H1 (cell line): ENCODE results near the gene ZNF213. TPM values are rescaled to one million over a fixed set of nuclear protein-coding genes. Genes with fewer than 3 reads are reported as not detected.
A peak's percentile ranks its signal among the peaks of the same experiment; 100 is the strongest.

Experiments
- CTCF ChIA-PET: fragments of 300-600 bp; sonication (Branson Sonifier 250); formaldehyde crosslinking; loops from one replicate; lab custom pipeline; 2021; ENCODE audit not compliant: partially characterized antibody; lab: Charles Lee
- POLR2A ChIA-PET: fragments of 300-600 bp; sonication (Branson Sonifier 250); formaldehyde crosslinking; loops from one replicate; lab custom pipeline; 2021; ENCODE audit warnings: inconsistent platforms; ENCODE audit not compliant: partially characterized antibody; lab: Charles Lee
- DNase-seq, 2 experiments: peaks; one replicate each; pipeline versions ENCODE4 v3.0.0 to v3.0.0-alpha.2; 2010 to 2022; ENCODE audit warnings: low spot score in 2 of 2, low read depth in 1 of 2, mixed read lengths in 1 of 2
- FAIRE-seq: peaks from 2 replicates; lab custom pipeline; 2011; peaks lifted over from hg19 to GRCh38; lab: Jason Lieb, UNC
- H2AFZ ChIP-seq: 2 replicates; pipeline ENCODE4 v1.8.1; 2012; ENCODE audit warnings: low read length, inconsistent platforms
- H2AK5ac ChIP-seq: 2 replicates; pipeline ENCODE4 v1.6.1; 2013; ENCODE audit warnings: low read depth, low read length
- H2BK120ac ChIP-seq: replicated peaks from 2 replicates; pipeline ENCODE3; 2013; ENCODE audit warnings: low read depth, low read length, inconsistent platforms
- H2BK12ac ChIP-seq: 2 replicates; pipeline ENCODE4 v1.6.1; 2013; ENCODE audit warnings: low read depth, low read length
- H2BK15ac ChIP-seq: 2 replicates; pipeline ENCODE4 v1.6.1; 2013; ENCODE audit warnings: low read length
- H2BK20ac ChIP-seq: 2 replicates; pipeline ENCODE4 v1.6.1; 2013; ENCODE audit warnings: low read length
- H2BK5ac ChIP-seq: 2 replicates; pipeline ENCODE4 v1.6.1; 2013; ENCODE audit warnings: low read depth, low read length
- H3K14ac ChIP-seq: 2 replicates; pipeline ENCODE4 v1.6.1; 2013; ENCODE audit warnings: inconsistent platforms; ENCODE audit not compliant: insufficient read length
- H3K18ac ChIP-seq: 2 replicates; pipeline ENCODE4 v1.6.1; 2013; ENCODE audit warnings: low read length; ENCODE audit errors: extremely low read depth
- H3K23ac ChIP-seq: 2 replicates; pipeline ENCODE4 v1.6.1; 2013; ENCODE audit warnings: inconsistent platforms; ENCODE audit not compliant: insufficient read length
- H3K23me2 ChIP-seq: 2 replicates; pipeline ENCODE4 v1.6.1; 2013; ENCODE audit warnings: low read depth, low read length
- H3K27ac ChIP-seq: 2 replicates; pipeline ENCODE4 v1.6.1; 2011; ENCODE audit warnings: low read depth, low read length, inconsistent platforms
- H3K27me3 ChIP-seq, 4 experiments: replicated peaks in 1 of 4; 1 replicate in 1 of 4; 2 replicates in 3 of 4; pipeline versions ENCODE4 v1.6.1 to v1.8.1; 2011 to 2013; ENCODE audit warnings: low read length in 3 of 4, mild to moderate bottlenecking in 3 of 4, inconsistent platforms in 2 of 4, mixed read lengths in 2 of 4, moderate library complexity in 1 of 4; ENCODE audit not compliant: control insufficient read depth in 3 of 4, insufficient read depth in 3 of 4; ENCODE audit errors: extremely low read depth in 1 of 4
- H3K36me3 ChIP-seq, 4 experiments: 2 replicates each; pipeline versions ENCODE4 v1.6.1 to v1.8.1; 2011 to 2013; ENCODE audit warnings: mild to moderate bottlenecking in 4 of 4, low read length in 3 of 4, moderate library complexity in 2 of 4, control low read depth in 1 of 4, inconsistent platforms in 1 of 4; ENCODE audit not compliant: insufficient read depth in 4 of 4, control insufficient read depth in 2 of 4
- H3K4ac ChIP-seq: replicated peaks from 2 replicates; pipeline ENCODE3; 2013; ENCODE audit warnings: low read length, low read depth, mixed read lengths, inconsistent platforms; ENCODE audit not compliant: insufficient read length
- H3K4me1 ChIP-seq, 4 experiments: replicated peaks in 1 of 4; 1 replicate in 1 of 4; 2 replicates in 3 of 4; pipeline versions ENCODE4 v1.6.1 to v1.8.1; 2011 to 2013; ENCODE audit warnings: low read length in 3 of 4, inconsistent platforms in 2 of 4, mixed read lengths in 1 of 4; ENCODE audit not compliant: insufficient read depth in 4 of 4, control insufficient read depth in 3 of 4
- H3K4me2 ChIP-seq, 2 experiments: 2 replicates each; pipeline versions ENCODE4 v1.6.1 to v1.8.1; 2011 to 2013; ENCODE audit warnings: low read depth in 2 of 2, low read length in 2 of 2, control low read depth in 1 of 2, inconsistent platforms in 1 of 2, mild to moderate bottlenecking in 1 of 2; ENCODE audit not compliant: insufficient read depth in 1 of 2
- H3K4me3 ChIP-seq, 4 experiments: fragments of 200-600, 300-600 bp in 1 of 4; sonication (generic), shearing (Covaris generic), sonication (Bioruptor Twin) in 1 of 4; 2 replicates each; pipeline versions ENCODE4 v1.5.1 to v1.8.1; 2011 to 2016; ENCODE audit warnings: low read length in 4 of 4, low read depth in 3 of 4, control low read depth in 2 of 4, inconsistent platforms in 2 of 4, mild to moderate bottlenecking in 2 of 4, mixed read lengths in 1 of 4, moderate library complexity in 1 of 4; ENCODE audit not compliant: insufficient read depth in 2 of 4; ENCODE audit errors: extremely low read depth in 1 of 4
- H3K56ac ChIP-seq: replicated peaks from 2 replicates; pipeline ENCODE3; 2013; ENCODE audit warnings: low read depth, mild to moderate bottlenecking, mixed read lengths, low read length, inconsistent platforms; ENCODE audit not compliant: insufficient read length
- H3K79me1 ChIP-seq: 2 replicates; pipeline ENCODE4 v1.6.1; 2013; ENCODE audit warnings: low read depth, low read length, control low read depth
- H3K79me2 ChIP-seq, 2 experiments: 2 replicates each; pipeline versions ENCODE4 v1.6.1 to v1.8.1; 2012 to 2013; ENCODE audit warnings: low read length in 2 of 2, mild to moderate bottlenecking in 2 of 2, inconsistent platforms in 1 of 2; ENCODE audit not compliant: insufficient read depth in 2 of 2, control insufficient read depth in 1 of 2
- H3K9ac ChIP-seq, 4 experiments: replicated peaks in 1 of 4; 1 replicate in 1 of 4; 2 replicates in 3 of 4; pipeline versions ENCODE4 v1.6.1 to v1.8.1; 2011 to 2013; ENCODE audit warnings: low read depth in 3 of 4, low read length in 3 of 4, control low read depth in 2 of 4, mild to moderate bottlenecking in 2 of 4, moderate library complexity in 2 of 4, inconsistent platforms in 1 of 4; ENCODE audit errors: extremely low read depth in 1 of 4
- H3K9me3 ChIP-seq, 2 experiments: 2 replicates each; pipeline versions ENCODE4 v1.6.1 to v1.8.1; 2012 to 2013; ENCODE audit warnings: mild to moderate bottlenecking in 2 of 2, moderate library complexity in 2 of 2, control low read depth in 1 of 2, inconsistent platforms in 1 of 2, low read depth in 1 of 2, low read length in 1 of 2, mixed read lengths in 1 of 2; ENCODE audit not compliant: insufficient read depth in 2 of 2
- H4K20me1 ChIP-seq, 2 experiments: replicated peaks in 1 of 2; 2 replicates each; pipeline versions ENCODE3 to v1.8.1; 2011 to 2013; ENCODE audit warnings: inconsistent platforms in 2 of 2, low read length in 2 of 2, mild to moderate bottlenecking in 1 of 2; ENCODE audit not compliant: insufficient read depth in 2 of 2, control insufficient read depth in 1 of 2
- H4K5ac ChIP-seq: 2 replicates; pipeline ENCODE4 v1.6.1; 2013; ENCODE audit warnings: low read length, low read depth, mixed read lengths, inconsistent platforms; ENCODE audit not compliant: insufficient read length
- H4K8ac ChIP-seq: 2 replicates; pipeline ENCODE4 v1.8.0; 2013; ENCODE audit warnings: mild to moderate bottlenecking, moderate library complexity, low read length, inconsistent platforms; ENCODE audit not compliant: insufficient read depth; ENCODE audit errors: extremely low read depth
- H4K91ac ChIP-seq: replicated peaks from 2 replicates; pipeline ENCODE3; 2013; ENCODE audit warnings: low read length, mixed read lengths, inconsistent platforms; ENCODE audit not compliant: insufficient read length
- BRCA1 ChIP-seq: IDR thresholded peaks from 2 replicates; pipeline ENCODE4 v1.6.1; 2012; ENCODE audit warnings: low read depth, low read length, improper control_type of control experiment
- CHD2 ChIP-seq: IDR thresholded peaks from 2 replicates; pipeline ENCODE4 v1.6.1; 2012; ENCODE audit warnings: low read length, improper control_type of control experiment
- SIRT6 ChIP-seq: IDR thresholded peaks from one replicate; pipeline ENCODE4 v1.7.1; 2012; ENCODE audit warnings: low read length, inconsistent platforms
- SRF ChIP-seq: IDR thresholded peaks from 2 replicates; pipeline ENCODE4 v1.6.1; 2011; ENCODE audit warnings: mild to moderate bottlenecking, low read depth, low read length, moderate library complexity
- SUZ12 ChIP-seq: fragments of 200-600 bp; sonication (generic); IDR thresholded peaks from 2 replicates; pipeline ENCODE4 v1.6.1; 2012; ENCODE audit warnings: mild to moderate bottlenecking, inconsistent platforms, low read length, moderate library complexity, mixed read lengths
- WGBS, 2 experiments: shearing (Covaris generic) in 1 of 2; methylation state at CpG; one replicate each; pipeline versions ENCODE4 v1.1.6 to v1.1.7; 2013 to 2015; ENCODE audit warnings: low lambda C conversion rate in 2 of 2, mixed read lengths in 2 of 2, inconsistent platforms in 1 of 2, low coverage in 1 of 2, missing lambda C conversion rate in 1 of 2; ENCODE audit not compliant: insufficient replicate concordance in 2 of 2, insufficient coverage in 1 of 2, insufficient read length in 1 of 2; ENCODE audit errors: extremely low coverage in 1 of 2, missing lambda C conversion rate in 1 of 2; 5-methylcytosine and 5-hydroxymethylcytosine counted together
- polyA plus RNA-seq, 7 experiments: library from polyadenylated mRNA; depleted of rRNA in 3 of 7; stranded (reverse) in 5 of 7; unstranded in 2 of 7; fragments of >200 nt in 5 of 7; fragments of 200-250 nt in 2 of 7; gene quantifications; 1 replicate in 5 of 7; 2 replicates in 1 of 7; 4 replicates in 1 of 7; pipeline versions ENCODE4 v1.2.1 to v1.2.3, GENCODE V29; 2011 to 2013; ENCODE audit warnings: missing spikeins in 2 of 7, mixed read lengths in 2 of 7
- total RNA-seq: library from RNA; stranded (reverse); fragmentation: NEBNext Ultra II Directional; extraction: Animal tissue kit (Norgen Biotek cat#: 25700); gene quantifications from 2 replicates; pipeline ENCODE4 v1.2.1, GENCODE V29; 2021
- TF ChIP-seq, protein P1 (sequence below): IDR thresholded peaks from 2 replicates; pipeline ENCODE4 v1.6.1; 2012; ENCODE audit warnings: inconsistent platforms

ZNF213 gene
- total and polyA plus RNA-seq, 2 of the 8 experiments (the other 6 are each of a cell fraction or from before 2014, with no cell fraction given) = 1.6 to 6.9 TPM

DNA sequence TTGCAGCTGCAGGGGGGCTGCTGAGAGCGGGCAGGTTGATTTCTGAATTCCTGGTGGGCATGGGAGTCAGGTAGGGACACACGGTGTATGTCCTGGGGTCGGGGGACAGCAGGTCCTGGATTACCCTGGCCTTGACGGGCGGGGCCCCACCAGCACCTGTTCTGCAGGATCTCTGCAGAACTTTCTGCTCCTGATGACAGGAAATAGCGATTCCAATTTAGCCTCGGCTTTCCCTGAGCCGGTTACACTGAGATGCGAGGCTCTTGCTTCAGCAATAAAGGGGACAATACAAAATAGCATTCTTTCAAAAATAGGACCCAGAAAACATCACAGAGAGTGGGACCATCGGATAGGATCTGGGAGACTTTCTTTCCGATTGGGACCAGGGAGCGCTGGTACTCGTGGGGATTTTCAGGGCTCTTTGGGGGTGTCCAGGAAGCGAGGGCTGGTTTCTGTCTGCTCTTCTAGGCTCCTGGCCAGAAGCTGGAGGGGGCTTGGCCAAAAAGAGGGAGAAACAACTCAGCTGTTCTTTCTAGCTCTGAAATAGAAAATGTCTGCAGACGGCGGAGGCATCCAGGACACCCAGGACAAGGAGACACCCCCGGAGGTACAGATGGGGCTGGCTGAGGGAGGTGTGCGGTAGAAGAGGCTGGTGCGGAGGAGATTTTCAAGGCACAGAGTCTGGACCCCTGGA is 21.8 kb upstream of the ZNF213 start:
- H4K5ac ChIP-seq = peak overlapping the region; percentile 81
- H2BK12ac ChIP-seq = no peak overlapping the region
- H4K8ac ChIP-seq = peak overlapping the region; percentile 92
- no peak for DNase-seq
- peak overlapping the region; percentile 70 for H4K91ac ChIP-seq
- no peak overlapping the region for H3K14ac ChIP-seq
- peak overlapping the region; percentile 93; the same call in 1 of the 2 replicates for H2BK5ac ChIP-seq
- no peak for FAIRE-seq
- TF ChIP-seq SIRT6 (no peak), CHD2 (no peak), BRCA1 (no peak), SUZ12 (no peak), SRF (no peak)
- TF ChIP-seq, protein P1, sequence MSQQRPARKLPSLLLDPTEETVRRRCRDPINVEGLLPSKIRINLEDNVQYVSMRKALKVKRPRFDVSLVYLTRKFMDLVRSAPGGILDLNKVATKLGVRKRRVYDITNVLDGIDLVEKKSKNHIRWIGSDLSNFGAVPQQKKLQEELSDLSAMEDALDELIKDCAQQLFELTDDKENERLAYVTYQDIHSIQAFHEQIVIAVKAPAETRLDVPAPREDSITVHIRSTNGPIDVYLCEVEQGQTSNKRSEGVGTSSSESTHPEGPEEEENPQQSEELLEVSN = no peak
- H3K9ac ChIP-seq = peak overlapping the region; percentile 59 to 74 (median 64)
- peak overlapping the region; percentile 85 to 93 (median 92) for H3K4me3 ChIP-seq
- peaks cover 8% of the 10 kb centered on the region for H3K23me2 ChIP-seq
- no peak overlapping the region for H2AK5ac ChIP-seq
- no peaks in the 10 kb centered on the region for H3K9me3 ChIP-seq
- peaks cover 0 to 17% of the 10 kb centered on the region in 2 experiments; a peak in 2 of 4 replicates for H3K79me2 ChIP-seq
- ChIA-PET POLR2A (interaction anchor here (1.0 to 12.1 kb wide), 8 partner anchors 7 to 47 kb away, joined by 3 to 169 read pairs (median 9); partner anchors contain the start of gene ZSCAN10), CTCF (interaction anchor here (0.6 to 36.8 kb wide), 10 partner anchors 8 to 94 kb away, joined by 3 to 619 read pairs (median 14); partner anchors contain the start of genes ZNF213 and ZSCAN10)
- H3K27me3 ChIP-seq = no peaks in the 10 kb centered on the region
- peak overlapping the region; percentile 51; the same call in 1 of the 2 replicates for H3K27ac ChIP-seq
- H3K18ac ChIP-seq = no peak overlapping the region; the same call in none of the 2 replicates
- peak overlapping the region; percentile 79 to 93 for H3K4me2 ChIP-seq
- no peak overlapping the region for H2BK120ac ChIP-seq
- no peak overlapping the region for H3K23ac ChIP-seq
- H3K56ac ChIP-seq = peak overlapping the region; percentile 75
- peaks cover 0 to 4% of the 10 kb centered on the region in 2 experiments for H4K20me1 ChIP-seq
- H3K4me1 ChIP-seq = peaks cover 0 to 15% (median 8%) of the 10 kb centered on the region in 4 experiments; a peak in 5 of 7 replicates
- no peak overlapping the region for H2BK20ac ChIP-seq
- H3K79me1 ChIP-seq = peaks cover 6% of the 10 kb centered on the region; the same call in 1 of the 2 replicates
- 53% methylated on average over 19 of the region's 19 CpGs; no CpG with 5 or more reads in 1 of the 2 experiments for WGBS, 2 experiments
- 0 out of 2 replicates have a peak overlapping the region, but pooled peaks have one; percentile 88 for H2BK15ac ChIP-seq
- H2AFZ ChIP-seq = no peak overlapping the region
- H3K36me3 ChIP-seq = peaks cover 0 to 11% (median 9%) of the 10 kb centered on the region in 4 experiments; a peak in 7 of 8 replicates
- H3K4ac ChIP-seq = peak overlapping the region; percentile 82
